ENCODE measurements around the gene UMODL1.

UMODL1 gene

DNA sequence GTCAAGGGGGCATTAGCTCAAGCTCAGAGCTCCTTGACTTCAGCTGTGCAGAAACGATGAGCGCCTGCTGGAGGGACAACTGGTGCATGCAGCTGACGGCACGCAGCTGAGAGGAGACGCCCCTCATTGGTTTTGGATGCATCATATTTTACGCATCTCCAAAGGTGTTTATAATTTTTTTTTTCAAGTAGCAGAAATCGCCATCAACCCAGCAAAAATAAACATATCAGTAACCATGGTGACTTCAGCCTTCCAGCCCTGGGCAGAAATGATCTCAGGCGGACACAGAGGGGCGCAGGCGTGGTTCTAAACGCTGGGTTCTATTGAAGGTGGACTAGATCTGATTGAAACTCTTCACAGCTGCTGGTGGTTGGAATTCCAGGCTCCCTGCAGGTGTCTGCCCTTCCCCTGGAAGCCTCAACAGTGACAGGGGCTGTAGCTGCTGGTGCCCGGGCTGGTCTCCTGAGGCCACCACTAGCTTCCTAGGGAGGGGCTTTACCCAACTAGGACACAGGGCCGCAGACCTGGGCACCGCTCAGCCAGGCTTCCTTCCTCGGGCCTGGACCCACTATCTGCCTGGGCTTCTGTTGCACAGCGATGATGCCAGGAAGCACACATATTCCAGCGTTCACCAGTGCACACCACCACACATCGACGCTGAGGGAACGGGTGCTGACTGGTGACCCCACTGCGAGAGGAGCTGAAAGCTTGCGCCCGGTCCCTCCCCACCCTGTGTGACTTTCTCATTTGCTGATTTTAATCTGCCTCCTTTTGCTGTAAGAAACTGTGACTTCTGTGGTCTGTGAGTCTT, 84.1 kb downstream of the UMODL1 start:
- DNase-seq = no peak

DNA sequence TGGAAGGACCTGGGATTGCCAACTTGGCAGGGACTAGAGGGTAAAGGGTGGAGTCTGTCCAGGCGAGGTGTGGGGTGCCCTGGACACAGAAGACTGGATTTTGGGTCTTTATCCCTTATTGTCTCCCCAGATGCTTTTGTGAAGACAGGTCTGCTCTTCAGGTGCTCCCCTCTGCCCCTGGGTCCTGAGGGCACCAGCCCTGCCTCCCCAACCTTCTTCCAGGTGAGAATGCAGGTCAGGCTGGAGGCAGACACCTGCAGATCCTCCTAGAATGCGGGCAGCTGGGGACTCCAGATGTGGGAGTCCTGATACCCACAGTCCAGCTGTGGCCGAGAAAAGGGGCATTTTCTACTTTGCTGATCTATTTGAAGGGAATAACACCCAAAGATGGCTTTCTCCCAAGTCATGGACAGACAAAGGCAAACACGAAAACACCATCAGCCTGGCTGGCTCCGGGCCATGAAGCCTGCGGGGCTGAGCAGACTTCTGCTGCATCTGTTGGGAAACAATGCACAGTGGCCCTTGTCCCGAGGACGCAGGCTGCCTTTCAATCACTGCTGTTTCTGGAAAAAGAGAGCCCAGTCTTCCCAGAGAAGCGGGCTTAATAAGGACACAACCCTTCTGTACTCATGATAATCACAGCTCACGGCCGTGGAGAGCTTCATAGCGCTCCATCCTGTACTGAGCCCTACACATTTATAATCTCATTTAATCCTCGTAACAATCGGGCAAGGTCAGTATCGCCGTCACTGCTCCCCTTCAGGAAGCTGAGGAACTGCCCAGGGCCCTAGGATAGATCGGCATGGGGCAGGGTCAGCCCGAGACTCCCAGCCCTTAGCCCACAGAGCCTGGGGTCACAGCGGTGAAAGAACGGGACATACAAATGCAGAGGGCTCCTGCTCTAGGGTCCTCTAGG, 85.8 kb downstream of the UMODL1 start:
- DNase-seq = no peak

DNA sequence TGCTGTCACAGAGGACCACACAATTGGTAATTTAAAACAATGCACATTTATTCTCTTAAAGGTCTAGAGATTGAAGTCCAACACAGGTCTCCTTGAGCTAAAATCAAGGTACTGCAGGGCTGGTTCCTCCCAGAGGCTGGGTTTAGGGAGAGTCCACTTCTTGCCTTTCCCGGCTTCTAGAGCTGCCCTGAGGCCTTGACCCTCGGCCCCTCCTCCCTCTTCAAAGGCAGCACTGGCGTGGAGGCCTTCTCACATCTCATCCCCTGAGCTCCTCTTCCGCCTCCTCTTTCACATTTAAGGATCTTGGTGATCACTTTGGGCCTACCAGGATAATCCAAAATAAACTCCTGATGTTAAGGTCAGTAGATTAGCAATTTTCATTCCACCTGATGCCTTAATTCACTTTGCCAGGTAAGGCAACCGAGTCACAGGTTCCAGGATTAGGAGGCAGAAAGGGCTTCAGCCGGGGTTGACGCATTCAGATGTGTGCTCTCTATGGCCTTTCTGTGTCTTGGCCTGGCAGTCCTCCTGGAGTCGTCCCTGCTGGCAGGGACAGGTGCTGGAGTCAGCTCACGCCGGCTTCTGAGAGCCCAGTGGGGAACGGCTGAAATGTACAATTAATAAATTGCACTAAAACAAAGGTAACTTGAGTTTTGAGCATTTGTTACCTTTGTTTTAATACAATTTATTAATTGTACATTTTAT, 86.6 kb downstream of the UMODL1 start:
- DNase-seq = no peak

DNA sequence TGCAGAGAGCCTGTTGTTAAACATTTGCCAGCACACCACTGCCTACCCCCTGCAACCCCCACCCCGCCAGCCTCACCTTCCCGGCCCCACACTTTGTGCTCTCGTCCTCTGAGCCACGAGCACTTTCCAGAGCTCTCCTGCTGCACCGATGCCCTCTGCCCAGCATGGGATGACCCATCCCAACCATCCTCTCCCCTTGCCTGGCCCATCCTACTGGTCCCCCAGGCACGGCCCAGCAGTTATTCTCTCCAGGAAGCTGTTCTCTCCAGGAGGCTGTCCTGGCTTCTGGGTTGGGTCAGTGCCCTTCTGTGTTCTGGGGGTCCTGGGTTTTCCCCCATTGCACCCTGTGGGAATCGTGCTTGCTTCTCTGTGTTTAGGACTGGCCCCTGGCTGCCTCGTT, 87.7 kb downstream of the UMODL1 start:
- DNase-seq = no peak

DNA sequence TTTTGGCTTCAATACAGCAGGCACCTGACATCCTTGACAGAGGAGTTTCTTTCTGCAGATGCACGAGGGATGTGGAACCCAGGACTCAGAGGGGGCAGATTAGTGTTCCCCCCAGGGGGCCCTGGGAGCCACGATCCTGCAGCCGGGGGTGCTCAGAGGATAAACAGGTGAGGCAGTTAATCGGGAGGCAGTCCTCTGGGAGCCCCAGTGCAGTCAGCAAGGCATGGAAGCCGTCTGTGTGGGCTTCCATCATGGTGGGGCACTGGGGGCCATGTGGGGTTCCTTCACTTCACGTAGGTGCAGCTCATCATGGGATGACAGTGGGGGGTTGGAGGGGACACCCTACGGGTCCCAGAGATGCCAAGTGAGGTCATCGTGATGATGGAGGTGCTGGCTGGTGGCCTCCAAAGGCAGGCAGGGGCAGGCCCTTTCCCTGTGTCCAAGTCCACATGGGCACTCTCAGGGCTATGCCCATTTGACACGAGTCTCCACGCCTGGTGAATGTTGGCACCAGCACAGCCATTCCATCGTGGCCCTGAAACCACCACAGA, 88.5 kb downstream of the UMODL1 start:
- no peak for DNase-seq

DNA sequence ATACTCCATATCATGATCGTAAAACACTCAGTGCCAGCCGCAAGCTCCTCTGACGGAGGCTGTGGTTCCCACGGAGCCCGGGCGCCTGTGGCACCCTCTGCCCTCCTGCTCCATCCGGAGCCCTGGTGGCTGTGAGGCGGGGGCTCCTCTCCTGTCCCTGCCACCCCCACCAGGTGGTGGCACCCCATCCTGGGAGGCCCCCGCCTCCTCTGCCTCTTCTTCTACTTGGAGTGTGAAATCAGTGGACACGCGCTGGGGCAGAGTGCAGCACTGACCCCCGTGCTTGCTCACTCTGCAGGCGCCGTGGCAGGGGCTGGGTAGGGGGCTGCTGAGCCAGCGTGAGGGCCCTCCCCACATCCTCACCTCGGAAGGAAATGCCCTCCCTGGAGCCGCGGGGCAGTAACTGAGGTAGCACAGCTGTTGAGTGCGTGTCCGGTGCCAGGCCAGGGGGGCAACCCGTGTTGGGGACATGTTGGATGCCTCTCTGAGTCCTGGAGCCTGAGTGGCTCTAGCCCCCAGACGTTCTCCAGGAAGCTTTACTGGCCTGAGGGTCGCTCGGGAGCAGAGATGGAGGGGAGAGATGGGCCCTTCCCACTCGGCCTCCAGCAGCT, 89.1 kb downstream of the UMODL1 start:
- no peak for DNase-seq

DNA sequence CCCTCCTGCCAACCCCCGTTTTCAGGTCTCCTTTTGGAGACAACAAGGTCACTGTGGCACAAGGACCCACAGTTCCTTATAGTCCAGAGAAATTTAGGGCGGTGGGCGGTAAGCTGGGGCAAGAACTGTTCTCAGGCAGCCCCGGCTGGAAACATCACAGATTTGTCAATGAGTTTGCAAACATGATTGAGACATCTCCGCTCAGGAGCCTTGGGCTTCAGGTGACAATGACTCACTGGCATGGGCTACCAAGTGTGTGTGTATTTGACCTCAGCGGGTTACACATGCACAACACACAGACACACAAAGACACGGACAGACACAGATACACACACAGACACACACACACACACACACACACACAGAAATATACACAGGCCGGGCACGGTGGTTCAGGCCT, 89.6 kb downstream of the UMODL1 start:
- DNase-seq = no peak

DNA sequence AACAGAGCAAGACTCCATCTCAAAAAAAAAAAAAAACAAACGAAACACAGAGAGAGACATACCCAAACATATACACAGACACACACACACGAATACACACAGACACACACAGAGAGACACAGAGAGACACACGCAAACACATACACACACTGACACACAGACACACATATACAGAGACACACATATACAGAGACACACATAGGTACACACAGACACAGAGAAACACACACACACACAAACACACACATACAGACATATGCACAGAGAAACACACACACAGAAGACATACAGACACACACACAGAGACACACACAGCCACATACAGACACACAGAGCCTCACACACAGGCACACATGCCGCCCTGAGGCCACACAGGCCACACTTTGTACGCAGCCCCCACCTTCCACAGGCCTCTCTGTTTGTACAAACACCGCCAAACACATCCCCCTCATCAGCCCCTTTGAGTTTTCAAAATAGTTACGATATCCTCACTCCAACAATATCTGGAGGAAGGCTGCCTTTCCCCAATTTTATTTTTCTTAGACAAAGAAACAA, 90.4 kb downstream of the UMODL1 start:
- DNase-seq = no peak

DNA sequence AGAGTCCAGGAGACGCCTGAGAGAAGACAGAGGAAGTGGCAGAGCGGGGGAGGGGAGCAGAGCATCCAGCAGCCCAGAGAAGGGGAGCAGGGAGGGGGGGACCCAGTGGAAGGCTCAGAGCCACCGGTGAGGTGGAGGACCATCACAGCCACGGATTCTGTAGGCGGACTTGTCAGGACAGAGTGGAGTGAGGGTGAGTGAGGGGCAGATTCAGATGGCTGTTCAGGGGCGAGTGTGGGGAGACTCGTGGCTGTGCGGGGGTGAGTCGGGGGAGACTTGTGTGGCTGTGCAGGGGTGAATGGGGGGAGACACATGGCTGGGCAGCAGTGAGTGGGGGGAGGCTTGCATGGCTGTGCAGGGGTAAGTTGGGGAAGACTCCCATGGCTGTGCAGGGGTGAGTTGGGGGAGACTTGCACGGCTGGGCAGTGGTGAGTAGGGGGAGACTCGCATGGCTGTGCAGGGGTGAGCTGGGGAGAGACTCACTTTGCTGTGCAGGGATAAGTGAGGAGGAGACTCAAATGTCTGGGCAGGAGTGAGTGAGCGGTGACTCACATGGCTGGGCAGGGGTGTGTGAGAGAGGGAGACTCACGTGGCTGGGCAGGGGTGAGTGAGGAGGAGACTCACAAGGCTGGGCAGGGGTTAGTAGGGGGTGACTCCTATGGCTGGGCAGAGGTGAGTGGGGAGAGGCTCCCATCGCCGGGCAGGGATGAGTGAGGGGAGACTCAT, 91.0 kb downstream of the UMODL1 start:
- peak; percentile 36 for DNase-seq

DNA sequence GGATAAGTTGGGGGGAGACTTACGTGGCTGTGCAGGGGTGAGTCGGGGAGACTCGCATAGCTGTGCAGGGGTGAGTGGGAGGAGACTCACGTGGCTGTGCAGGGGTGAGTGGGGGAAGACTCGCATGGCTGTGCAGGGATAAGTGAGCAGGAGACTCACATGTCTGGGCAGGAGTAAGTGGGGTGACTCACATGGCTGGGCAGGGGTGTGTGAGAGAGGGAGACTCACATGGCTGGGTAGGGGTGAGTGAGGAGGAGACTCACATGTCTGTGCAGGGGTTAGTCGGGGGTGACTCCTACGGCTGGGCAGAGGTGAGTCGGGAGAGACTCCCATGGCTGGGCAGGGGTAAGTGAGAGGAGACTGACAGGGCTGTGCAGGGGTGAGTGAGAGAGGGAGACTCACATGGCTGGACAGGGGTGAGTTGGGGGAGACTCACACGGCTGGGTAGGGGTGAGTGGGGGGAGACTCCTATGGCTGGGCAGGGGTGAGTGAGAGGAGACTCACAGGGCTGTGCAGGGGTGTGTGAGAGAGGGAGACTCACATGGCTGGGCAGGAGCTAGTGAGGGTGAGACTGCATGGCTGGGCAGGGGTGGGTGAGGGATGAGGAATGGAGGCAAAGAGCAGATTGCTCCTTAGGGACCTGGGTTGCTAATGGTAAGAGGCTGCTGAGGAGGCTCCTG, 91.9 kb downstream of the UMODL1 start:
- DNase-seq = no peak

DNA sequence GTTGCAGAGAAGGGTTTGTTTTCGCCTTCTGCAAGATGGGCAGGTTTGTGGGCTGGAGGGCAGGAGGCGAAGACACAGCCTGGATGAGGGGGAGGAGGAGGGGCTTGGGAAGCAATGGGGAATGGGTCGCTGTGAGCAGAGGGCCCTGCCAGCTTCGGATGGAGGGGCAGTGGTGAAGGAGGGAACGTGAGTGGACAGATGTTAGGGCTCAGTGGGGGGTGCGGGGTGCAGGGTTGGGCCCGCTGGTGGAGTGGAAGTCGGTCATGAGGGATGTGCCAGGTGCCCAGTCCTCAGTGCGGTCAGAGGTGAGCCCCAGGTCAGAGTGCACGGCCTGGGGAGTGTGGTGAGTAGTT, 92.4 kb downstream of the UMODL1 start:
- DNase-seq = no peak

DNA sequence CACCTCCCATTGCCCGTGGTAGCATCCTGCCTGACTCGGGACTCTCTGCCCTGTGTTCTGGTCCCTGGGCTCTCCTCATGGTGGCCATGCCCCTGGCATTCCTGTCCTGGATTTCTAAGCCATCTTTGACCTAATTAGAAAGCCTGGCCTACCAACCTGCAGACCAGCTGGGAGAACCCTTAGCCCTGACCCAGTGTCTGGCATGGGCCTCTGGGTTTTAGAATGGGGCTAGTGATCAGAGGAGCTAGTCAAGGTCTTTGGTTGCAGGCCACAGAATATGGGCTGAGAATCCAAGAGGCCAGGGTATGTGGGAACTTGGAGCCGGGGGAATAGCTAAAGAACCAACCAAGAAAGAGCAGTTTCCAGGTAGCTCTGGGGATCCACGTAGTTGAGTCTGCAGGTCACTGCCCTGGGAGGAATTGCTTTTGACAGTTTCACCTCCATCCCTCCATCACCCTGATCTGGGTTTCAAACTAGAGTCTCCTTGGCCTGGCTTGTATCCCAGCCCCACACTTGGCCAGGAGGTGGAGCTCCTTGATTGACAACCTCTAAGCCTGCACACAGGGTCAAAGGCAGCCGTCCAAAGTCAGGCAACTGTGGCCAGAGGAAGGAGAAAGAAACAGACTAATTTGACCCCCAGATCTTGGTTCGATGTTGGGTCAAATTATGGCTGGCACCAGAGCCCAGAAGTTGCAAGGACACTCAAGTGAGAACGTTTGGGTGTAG, 93.1 kb downstream of the UMODL1 start:
- peak; percentile 65 for DNase-seq

DNA sequence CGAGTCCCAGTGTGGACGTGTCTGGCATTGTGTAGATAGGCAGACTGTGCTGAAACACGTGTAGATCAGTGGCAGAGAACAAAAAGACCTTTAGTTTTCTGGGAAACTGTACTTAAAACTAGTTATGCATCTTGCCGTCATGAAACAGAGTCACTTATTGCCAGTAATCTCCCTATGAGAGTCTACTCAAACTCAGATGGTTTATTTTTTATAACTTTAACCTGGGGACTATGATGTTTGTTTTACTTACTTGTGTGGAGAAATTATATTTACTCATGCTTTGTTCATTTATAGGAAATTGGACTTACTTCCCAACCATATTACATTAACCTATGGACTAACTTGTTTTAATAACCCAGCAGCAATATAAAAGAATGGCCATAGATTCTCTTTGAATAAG, 93.7 kb downstream of the UMODL1 start:
- DNase-seq = no peak

DNA sequence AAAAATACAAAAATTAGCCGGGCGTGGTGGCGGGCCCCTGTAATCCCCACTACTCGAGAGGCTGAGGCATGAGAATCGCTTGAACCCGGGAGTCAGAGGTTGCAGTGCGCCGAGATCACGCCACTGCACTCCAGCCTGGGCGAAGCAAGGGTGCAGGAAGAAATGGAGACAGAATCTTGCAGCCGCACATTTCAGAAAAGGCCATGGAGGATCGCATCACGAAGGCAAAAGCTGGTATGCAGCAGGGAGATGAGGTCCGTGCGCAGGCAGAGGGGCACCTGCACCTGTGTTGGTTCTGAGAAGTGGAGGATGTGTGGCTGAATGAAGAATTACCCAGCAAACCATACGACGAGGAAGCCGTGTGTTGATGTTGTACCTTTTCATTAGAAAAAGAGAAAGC, 94.8 kb downstream of the UMODL1 start:
- DNase-seq = no peak

DNA sequence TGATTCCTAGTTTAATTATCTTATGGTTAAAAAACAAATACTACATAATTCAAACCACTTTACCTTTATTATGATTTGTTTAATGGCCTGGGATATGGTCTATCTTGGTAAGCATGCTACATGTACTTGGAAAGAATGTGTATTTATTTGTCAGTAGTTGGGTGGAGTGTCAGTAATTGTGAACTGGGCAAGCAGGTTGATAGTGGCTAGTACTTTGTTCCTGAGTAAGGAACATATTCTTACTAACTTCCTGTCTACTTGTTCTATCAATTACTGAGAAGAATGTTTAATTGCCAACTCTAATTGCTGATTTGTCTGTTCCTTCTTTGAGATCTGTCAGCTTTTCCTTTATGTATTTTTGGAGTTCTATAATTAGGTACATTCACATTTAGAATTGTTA, 98.6 kb downstream of the UMODL1 start:
- DNase-seq = no peak

DNA sequence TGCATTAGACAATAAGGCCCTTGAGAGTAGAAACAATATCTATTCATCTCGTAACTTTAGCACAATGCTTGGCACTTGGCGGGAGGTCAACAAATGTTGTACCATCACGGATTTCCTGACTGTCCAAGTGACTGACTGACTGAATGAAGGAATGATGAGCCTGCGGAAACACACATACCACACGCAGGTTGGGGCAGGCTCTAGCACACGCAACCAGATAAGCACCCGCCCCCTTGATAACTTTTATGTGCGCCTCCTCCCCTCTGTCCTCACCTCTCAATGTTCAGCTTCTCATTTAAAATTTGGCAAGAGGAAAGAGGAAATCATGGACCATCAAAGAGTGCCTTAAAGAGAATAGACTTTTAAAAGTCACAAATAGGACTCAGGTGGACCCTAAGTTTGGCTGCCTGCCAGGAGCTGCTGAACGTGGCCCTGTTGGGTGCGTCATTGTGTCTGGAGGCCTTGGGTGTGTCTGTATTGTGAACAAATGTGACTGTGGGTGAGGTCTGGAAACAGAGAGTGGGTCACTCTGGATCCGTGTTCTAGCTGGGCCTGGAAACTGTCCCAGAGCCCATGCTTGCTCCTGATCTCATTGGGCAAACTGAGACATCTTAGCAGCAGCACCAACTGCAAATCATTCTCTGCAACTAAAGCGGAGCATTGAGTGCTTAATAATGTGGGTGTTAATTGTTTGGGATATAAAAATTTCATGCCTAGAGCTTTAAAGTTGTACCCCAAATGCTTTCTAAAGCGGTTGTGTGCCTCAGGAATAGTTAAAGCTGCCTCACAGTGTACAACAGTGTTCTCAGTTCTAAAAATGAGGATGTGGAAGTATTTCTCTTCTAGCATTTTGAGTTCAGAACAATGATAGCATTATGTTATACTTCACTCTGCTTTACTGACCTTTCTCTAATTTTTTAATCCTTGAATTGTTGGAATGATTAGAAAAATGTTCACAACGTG, 100.3 kb downstream of the UMODL1 start:
- no peak for DNase-seq

DNA sequence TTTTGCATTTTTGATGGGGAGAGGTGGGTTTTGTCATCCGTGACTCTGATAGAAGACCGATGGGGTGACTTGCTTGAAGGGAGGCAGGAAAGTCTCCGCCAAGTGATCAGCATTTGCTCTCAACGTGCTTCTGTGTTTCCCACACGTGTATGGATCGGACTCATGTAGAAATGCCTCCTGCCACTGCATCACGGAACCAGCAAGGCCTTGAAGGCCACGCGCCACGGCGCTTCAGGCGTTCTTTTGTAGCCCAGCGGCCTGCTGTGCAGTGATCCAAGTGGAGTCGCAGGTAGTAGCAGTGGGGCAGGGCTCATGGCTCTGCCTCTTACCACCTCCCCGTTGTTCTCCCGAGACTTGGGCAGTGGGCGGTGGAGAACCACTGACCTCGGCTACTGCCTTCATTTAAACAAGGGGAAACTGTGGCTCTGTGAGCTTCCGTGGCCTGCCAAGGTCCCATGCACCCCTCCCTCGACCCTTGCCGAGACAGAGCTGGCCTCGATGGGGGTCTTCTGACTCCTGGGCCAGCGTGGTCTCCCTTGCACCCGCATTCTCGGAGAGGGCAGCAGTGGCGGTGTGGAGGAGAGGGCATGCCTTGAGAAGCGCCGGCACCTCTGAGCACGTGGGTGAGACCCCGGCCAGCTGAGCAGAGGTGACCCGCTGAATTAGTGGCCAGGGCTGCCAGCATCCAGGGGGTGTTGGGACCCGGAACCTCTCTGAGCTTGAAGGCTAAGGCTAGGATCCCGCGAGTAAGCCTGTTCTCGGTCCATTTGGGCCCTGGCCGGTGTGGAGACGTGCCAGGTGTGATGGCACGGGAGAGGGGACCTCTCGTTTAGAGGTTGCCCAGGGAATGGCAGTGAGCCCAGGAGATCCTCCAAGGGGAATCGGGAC, 101.7 kb downstream of the UMODL1 start:
- no peak for DNase-seq

DNA sequence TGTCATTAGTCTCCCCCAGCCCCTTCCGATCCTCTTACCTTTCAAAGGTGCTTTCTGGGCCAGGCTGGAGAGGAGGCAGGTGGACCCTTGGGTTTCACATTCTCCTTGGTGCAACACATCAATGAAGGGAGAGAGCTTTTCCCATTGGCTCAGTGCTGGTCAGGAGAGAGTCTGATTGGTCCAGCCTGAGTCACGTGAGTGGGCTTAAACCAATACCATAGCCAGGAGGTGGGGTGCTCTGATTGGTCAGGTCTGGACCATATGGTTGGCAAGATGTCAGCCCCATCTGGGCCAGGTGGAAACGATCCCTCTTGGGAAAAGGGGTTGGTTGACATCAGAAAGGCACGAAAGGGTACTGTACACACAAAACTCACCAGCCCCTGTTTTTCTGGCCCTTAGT, 103.1 kb downstream of the UMODL1 start:
- no peak for DNase-seq
